HG03558 (cell line): Measurements from ENCODE around the gene RBP7.
"Not testable (repeated sequence)": the region's sequence is repeated elsewhere in the genome, so short reads cannot be mapped to it uniquely, and the experiment has no call there.

ENCODE experiments used
- ATAC-seq: cut with Tn5 transposase; IDR thresholded peaks from one replicate; pipeline ENCODE4 v1.9.1; 2021; ENCODE audit warnings: moderate number of reproducible peaks; ENCODE audit not compliant: unreplicated experiment; ENCODE audit errors: extremely low read depth

RBP7 gene

DNA sequence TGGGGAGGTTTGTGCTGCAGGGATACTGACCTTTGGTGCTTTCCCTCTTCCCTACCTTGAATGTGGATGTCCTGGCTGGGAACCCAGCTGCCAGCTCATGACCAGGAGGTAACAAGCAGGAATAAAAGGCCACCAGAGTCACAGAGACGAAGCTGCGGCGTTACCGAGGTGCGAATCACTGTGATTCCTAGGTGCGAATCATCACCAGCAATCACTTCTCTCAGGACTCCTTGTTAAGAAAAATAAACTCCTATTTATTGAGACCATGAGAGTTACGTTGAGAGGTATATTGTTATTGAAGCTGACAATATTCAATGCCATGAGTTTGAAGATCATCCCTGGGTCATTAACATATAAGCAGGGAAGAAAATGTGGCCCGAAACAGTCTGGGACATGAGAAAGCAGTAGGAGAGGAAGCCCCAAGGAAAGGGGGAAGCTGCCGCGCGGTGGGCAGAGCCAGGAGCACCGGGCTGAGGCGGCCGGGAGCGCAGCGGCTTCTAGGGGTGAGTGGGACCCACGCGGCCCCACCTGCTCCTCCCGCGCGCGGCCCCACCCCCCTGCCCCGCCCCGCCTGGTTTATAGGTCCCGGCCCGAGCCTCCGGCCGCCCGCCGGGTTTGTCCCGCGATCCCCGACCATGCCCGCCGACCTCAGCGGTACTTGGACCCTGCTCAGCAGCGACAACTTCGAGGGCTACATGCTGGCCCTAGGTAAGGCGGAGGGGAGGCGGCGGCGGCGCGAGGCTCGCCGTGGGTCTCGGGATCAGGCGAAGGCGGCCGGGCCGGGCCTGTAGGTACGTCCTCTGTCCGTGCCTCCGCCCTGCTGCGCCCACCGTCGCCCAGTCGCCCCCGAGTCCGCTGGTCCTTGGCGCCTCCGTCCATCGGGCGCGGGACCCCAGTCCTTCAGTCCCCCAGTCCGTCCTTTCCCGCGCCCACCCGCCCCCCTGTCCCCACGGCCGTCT, at the start of gene RBP7:
Gene RBP7 (plus strand): TSS at position 605 of the 959 bp plus-strand sequence. CDS start 31 bp downstream, at position 636.
- ATAC-seq: no peak

- ATAC-seq: no peak
These were observed 39.3 kb upstream of the RBP7 start for GRCh38 chr1:9957726-9958125.

- no peak for ATAC-seq
These were observed 37.0 kb upstream of the RBP7 start for GRCh38 chr1:9960011-9960410.

- ATAC-seq: no peak
These were observed 36.1 kb upstream of the RBP7 start for GRCh38 chr1:9960706-9961562.

- ATAC-seq: no peak
These were observed 12.8 kb upstream of the RBP7 start for GRCh38 chr1:9984253-9984652.

DNA sequence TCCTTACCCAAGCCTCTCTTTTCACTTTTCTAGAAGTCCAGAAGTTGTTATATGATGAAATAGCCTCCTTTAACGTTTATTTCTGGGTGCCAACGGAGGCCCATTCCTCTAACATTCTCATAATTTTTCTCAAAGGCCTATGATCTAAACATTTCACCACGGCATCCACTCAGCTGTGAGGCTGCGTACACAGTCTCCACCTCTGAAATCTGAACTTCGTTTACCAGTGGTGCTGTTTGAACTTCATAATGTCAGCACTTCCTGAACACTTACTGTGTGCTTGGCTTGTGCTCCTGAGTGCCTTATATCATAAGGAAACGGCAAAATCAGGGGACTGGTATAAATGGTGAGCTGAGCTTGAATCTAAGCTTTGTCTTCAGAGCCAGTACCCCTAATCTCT, 12.0 kb upstream of the RBP7 start:
- ATAC-seq: no peak

DNA sequence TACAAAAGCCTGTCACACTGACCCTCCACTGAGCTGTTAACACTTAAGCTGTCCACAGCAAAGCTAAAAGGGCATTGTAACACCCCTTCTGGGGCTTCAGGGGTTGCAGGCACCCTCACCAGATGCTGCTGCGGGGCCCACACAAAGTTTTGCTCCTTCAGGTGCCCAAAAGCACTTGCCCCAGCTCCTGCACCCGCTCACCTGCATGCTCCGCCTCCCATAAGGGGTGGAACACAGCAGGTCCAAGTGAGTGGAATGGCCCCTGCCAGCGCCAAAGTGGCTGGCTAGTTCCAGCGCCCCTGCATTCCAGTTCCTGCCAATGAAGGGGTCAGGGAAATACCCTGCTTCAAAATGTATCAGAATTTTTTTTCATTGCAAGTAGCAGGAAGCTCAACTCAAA, 7.3 kb upstream of the RBP7 start:
- no peak for ATAC-seq

- ATAC-seq: no peak
These were observed 6.1 kb upstream of the RBP7 start for GRCh38 chr1:9990944-9991343.

DNA sequence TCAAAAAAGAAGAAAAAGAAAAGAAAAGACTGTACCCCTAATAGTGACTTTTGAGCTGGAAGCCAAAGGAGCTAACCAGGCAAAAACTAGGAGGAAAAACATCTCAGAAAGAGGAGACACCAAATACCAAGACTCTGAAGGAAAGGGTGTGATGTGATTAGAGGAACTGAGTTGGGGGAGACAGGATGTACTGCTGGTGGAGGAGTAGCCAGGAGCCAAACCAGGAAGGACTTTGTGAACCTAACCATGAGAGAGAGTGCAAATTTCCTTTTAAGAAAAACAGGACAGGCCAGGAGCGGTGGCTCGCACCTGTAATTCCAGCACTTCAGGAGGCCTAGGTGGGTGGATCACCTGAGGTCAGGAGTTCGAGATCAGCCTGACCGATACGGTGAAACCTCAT, 4.1 kb upstream of the RBP7 start:
- ATAC-seq: no peak

GRCh38 chr1:9993561-9994075, 3.4 kb upstream of the RBP7 start:
- ATAC-seq: no peak

DNA sequence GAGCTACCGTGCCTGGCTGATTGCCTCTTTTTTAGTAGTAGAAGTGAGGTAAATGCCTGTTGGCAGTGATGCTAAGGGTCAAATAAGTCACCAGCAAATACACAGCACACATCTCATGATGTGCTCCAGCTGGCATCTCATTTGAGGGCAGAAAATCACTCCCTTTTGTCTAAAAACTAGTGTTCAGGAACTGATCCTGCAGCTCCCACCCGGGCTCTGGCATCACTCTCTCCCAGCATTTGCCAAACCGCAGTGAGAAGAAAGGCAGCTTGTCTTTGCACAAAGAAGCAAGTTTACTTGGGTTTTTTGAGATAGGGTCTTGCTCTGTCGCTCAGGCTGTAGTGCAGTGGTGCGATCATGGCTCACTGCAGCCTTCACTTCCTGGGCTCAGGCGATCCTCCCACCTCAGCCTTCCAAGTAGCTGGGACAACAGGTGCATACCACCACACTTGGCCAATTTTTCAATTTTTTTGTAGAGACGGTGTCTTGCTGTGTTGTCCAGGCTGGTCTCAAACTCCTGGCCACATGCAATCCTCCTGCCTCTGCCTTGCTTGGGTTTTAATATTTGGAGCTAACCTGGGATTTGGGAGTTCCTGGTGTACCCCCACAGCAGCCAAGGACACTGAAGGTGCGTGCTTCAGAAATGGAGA, 4.1 kb downstream of the RBP7 start:
- ATAC-seq: no peak

DNA sequence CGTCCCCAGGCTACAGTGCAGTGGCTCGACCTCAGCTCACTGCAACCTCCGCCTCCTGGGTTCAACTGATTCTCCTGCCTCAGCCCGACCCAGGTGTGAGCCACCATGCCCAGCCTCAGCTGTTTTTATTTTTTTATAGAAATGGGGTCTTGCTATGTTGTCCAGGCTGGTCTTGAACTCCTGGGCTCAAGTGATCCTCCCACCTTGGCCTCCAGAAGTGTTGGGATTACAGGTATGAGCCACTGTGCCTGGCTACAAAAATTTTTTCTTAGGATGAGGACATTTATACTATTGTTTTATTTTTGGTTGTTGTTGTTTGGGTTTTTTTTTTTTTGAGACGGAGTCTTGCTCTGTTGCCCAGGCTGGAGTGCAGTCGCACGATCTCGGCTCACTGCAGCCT, 8.2 kb downstream of the RBP7 start:
- ATAC-seq: not testable (repeated sequence)

DNA sequence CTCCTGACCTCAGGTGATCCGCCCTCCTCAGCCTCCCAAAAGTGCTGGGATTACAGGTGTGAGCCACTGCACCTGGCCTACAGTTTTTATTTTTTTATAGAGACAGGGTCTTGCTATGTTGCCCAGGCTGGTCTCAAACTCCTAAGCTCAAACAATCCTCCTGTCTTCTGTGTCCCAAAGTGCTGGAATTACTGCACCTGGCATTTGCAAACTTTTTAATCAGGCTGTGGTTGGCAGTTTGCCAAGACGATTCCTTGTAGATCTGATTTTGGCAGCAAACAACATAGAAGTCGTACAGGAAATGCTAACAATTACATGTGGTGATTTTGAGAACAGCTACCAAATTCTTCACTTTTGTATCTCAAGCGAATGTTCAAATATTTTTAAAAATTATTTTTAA, 10.1 kb downstream of the RBP7 start:
- ATAC-seq: no peak

GRCh38 chr1:10014016-10014415, 17.0 kb downstream of the RBP7 start:
- no peak for ATAC-seq

- no peak for ATAC-seq
These were observed 22.5 kb downstream of the RBP7 start for GRCh38 chr1:10019561-10019960.

DNA sequence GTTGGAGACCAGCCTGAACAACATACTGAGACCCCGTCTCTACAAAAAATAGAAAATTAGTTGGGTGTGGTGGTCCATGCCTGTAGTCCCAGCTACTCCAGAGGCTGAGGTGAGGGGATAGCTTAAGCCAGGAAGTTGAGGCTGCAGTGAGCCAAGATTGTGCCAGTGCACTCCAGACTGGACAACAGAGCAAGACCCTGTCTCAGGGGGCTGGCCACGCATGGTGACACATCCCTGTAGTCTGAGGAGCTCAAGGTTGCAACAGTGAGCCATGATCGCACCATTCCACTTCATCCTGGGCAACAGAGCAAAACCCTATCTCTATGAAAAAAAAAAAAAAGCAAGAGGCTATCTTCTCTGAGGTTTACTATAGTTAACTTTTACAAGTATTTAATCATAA, 23.1 kb downstream of the RBP7 start:
- ATAC-seq: no peak

- not testable (repeated sequence) for ATAC-seq
These were observed 23.6 kb downstream of the RBP7 start for GRCh38 chr1:10020678-10021077.

DNA sequence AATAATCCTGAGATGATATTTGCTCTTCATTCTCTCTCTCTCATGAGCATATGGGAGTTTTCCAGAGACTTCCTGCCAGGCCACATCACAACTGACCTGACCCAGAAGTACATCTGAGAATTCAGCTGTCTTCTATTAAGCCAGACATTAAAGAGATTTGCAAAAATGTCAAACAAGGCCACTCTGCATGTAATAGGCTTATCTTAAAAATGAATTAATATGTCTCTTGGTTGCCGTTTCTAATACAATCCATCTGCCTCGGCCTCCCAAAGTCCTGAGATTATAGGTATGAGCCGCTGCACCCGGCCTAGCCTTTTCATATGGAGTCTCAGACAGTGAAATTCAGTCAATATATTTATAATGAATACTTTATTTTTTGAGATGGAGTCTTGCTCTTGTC, 25.0 kb downstream of the RBP7 start:
- not testable (repeated sequence) for ATAC-seq

- no peak for ATAC-seq
These were observed 25.6 kb downstream of the RBP7 start for GRCh38 chr1:10022656-10023055.

GRCh38 chr1:10025354-10025753, 28.3 kb downstream of the RBP7 start:
- ATAC-seq: no peak
